ENCODE data around the gene MAN1C1. TPM values are rescaled to one million over a fixed set of nuclear protein-coding genes. Genes with fewer than 3 reads are reported as not detected.

Gene MAN1C1
- total and polyA plus RNA-seq, 9 of the 15 experiments (the other 6 are each of a cell fraction or from before 2014, with no cell fraction given), result 0.04 to 0.44 (median 0.10) TPM; not detected in 3

DNA sequence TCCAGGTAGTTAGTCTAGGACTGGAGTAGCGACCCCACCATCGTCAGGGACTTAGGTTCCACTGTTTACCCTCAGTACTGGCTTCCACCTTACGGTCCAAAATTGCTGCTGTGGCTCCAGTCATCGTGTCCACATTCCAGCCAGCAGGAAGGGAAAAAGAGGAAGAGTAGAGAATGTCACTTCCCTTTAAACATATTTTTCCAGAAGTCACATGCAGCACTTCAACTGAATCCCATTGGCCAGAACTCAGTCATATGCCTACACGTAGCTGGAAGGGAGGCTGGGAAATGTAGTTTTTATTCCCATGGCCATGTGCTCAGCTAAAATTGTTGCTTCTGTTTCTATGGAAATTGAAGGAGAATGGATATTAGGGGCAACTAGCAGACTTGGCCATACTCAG, 99.3 kb downstream of the MAN1C1 start (continued):
- TF ChIP-seq YY1 (IDR thresholded peaks at IDR 0.05; ENCODE audit: borderline replicate concordance in 1 of 3, control insufficient read depth in 1 of 3, extremely low read depth in 1 of 3, insufficient read depth in 3 of 3, insufficient read length in 1 of 3, insufficient replicate concordance in 2 of 3, low read depth in 1 of 3, low read length in 2 of 3), result no peak
- TF ChIP-seq SETDB1 (IDR thresholded peaks at IDR 0.05; ENCODE audit: low read length), result no peak
- TF ChIP-seq GABPA (tag; conservative IDR thresholded peaks at IDR 0.05; ENCODE audit: low read depth), result no peak
- no peak for TF ChIP-seq ZNF717 (CRISPR knock-in tag; IDR thresholded peaks at IDR 0.05)
- TF ChIP-seq POLR2G (IDR thresholded peaks at IDR 0.05; ENCODE audit: low read depth, low read length), result no peak
- TF ChIP-seq ARHGAP35 (IDR thresholded peaks at IDR 0.05; ENCODE audit: partially characterized antibody), result no peak
- TF ChIP-seq CHD2 (IDR thresholded peaks at IDR 0.05; ENCODE audit: low read depth, low read length), result no peak
- no peak for TF ChIP-seq ZNF444 (CRISPR knock-in tag; IDR thresholded peaks at IDR 0.05)
- TF ChIP-seq, protein P1, sequence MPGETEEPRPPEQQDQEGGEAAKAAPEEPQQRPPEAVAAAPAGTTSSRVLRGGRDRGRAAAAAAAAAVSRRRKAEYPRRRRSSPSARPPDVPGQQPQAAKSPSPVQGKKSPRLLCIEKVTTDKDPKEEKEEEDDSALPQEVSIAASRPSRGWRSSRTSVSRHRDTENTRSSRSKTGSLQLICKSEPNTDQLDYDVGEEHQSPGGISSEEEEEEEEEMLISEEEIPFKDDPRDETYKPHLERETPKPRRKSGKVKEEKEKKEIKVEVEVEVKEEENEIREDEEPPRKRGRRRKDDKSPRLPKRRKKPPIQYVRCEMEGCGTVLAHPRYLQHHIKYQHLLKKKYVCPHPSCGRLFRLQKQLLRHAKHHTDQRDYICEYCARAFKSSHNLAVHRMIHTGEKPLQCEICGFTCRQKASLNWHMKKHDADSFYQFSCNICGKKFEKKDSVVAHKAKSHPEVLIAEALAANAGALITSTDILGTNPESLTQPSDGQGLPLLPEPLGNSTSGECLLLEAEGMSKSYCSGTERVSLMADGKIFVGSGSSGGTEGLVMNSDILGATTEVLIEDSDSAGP (CRISPR knock-in tag; IDR thresholded peaks at IDR 0.05), result no peak
- no peak for TF ChIP-seq SMAD2 (IDR thresholded peaks at IDR 0.05; ENCODE audit: low read depth, low read length)
- TF ChIP-seq, protein P2, sequence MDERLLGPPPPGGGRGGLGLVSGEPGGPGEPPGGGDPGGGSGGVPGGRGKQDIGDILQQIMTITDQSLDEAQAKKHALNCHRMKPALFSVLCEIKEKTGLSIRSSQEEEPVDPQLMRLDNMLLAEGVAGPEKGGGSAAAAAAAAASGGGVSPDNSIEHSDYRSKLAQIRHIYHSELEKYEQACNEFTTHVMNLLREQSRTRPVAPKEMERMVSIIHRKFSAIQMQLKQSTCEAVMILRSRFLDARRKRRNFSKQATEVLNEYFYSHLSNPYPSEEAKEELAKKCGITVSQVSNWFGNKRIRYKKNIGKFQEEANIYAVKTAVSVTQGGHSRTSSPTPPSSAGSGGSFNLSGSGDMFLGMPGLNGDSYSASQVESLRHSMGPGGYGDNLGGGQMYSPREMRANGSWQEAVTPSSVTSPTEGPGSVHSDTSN (CRISPR knock-in tag; IDR thresholded peaks at IDR 0.05; ENCODE audit: low read depth), result no peak
- TF ChIP-seq, protein P2 (tag; conservative IDR thresholded peaks at IDR 0.05; ENCODE audit: low read depth), result no peak
- 0 out of 2 replicates have a peak, but pooled peaks have one; percentile 3 for TF ChIP-seq NFE2 (IDR thresholded peaks at IDR 0.05; ENCODE audit: low read depth)
- TF ChIP-seq, protein P3, sequence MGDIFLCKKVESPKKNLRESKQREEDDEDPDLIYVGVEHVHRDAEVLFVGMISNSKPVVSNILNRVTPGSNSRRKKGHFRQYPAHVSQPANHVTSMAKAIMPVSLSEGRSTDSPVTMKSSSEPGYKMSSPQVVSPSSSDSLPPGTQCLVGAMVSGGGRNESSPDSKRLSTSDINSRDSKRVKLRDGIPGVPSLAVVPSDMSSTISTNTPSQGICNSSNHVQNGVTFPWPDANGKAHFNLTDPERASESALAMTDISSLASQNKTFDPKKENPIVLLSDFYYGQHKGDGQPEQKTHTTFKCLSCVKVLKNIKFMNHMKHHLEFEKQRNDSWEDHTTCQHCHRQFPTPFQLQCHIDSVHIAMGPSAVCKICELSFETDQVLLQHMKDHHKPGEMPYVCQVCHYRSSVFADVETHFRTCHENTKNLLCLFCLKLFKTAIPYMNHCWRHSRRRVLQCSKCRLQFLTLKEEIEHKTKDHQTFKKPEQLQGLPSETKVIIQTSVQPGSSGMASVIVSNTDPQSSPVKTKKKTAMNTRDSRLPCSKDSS (IDR thresholded peaks at IDR 0.05; ENCODE audit: low read depth, partially characterized antibody), result no peak
- TF ChIP-seq NR2C1 (IDR thresholded peaks at IDR 0.05), result no peak
- 0 out of 2 replicates have a peak, but pooled peaks have one; percentile 29 for TF ChIP-seq NR2C1 (tag; IDR thresholded peaks at IDR 0.05)
- no peak for TF ChIP-seq ARID2 (IDR thresholded peaks at IDR 0.05)
- TF ChIP-seq, protein P4, sequence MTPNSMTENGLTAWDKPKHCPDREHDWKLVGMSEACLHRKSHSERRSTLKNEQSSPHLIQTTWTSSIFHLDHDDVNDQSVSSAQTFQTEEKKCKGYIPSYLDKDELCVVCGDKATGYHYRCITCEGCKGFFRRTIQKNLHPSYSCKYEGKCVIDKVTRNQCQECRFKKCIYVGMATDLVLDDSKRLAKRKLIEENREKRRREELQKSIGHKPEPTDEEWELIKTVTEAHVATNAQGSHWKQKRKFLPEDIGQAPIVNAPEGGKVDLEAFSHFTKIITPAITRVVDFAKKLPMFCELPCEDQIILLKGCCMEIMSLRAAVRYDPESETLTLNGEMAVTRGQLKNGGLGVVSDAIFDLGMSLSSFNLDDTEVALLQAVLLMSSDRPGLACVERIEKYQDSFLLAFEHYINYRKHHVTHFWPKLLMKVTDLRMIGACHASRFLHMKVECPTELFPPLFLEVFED (CRISPR knock-in tag; conservative IDR thresholded peaks at IDR 0.05), result no peak
